MCF 10A (cell line): ENCODE results near the gene RHBDD3. TPM values are rescaled to one million over a fixed set of nuclear protein-coding genes. Genes with fewer than 3 reads are reported as not detected.

ENCODE experiments used
- BruUV-seq: library from RNA; stranded (reverse); fragments of 400-500 nt; replicated peaks from 2 replicates; lab custom pipeline; 2021; lab: Mats Ljungman, UMichigan
- CTCF ChIA-PET: fragments of 300-600 bp; sonication (Branson Sonifier 250); formaldehyde crosslinking; extraction: SDS; loops from one replicate; lab custom pipeline; 2021; ENCODE audit warnings: antibody characterized with exemption, inconsistent platforms; lab: Yijun Ruan, JAX
- POLR2A ChIA-PET: fragments of 300-600, 350-650 bp; sonication (Branson Sonifier 250); formaldehyde crosslinking; extraction: SDS; loops from one replicate; lab custom pipeline; 2020; ENCODE audit warnings: antibody characterized with exemption, inconsistent platforms; lab: Yijun Ruan, JAX
- DNase-seq: peaks from one replicate; pipeline ENCODE4 v3.0.0-alpha.2; 2018; ENCODE audit not compliant: unreplicated experiment
- H3K27ac Mint-ChIP-seq: one replicate; pipeline ENCODE4 v1.8.0; 2022; ENCODE audit warnings: mild to moderate bottlenecking, low read depth, mixed read lengths; ENCODE audit not compliant: unreplicated experiment
- H3K27me3 Mint-ChIP-seq: one replicate; pipeline ENCODE4 v1.8.0; 2022; ENCODE audit warnings: mixed read lengths; ENCODE audit not compliant: insufficient read depth, unreplicated experiment
- H3K36me3 Mint-ChIP-seq: one replicate; pipeline ENCODE4 v1.8.0; 2022; ENCODE audit warnings: mild to moderate bottlenecking, moderate library complexity, mixed read lengths; ENCODE audit not compliant: insufficient read depth, unreplicated experiment
- H3K4me1 Mint-ChIP-seq: one replicate; pipeline ENCODE4 v1.8.0; 2022; ENCODE audit warnings: mixed read lengths; ENCODE audit not compliant: insufficient read depth, unreplicated experiment
- H3K4me3 Mint-ChIP-seq: one replicate; pipeline ENCODE4 v1.8.0; 2022; ENCODE audit warnings: mild to moderate bottlenecking, moderate library complexity, mixed read lengths; ENCODE audit not compliant: unreplicated experiment
- H3K9me3 Mint-ChIP-seq: one replicate; pipeline ENCODE4 v1.8.0; 2022; ENCODE audit warnings: mixed read lengths; ENCODE audit not compliant: unreplicated experiment
- CTCF ChIP-seq: fragments of 200-600 bp; IDR thresholded peaks from one replicate; pipeline ENCODE4 v1.8.0; 2022; ENCODE audit warnings: antibody characterized with exemption, mild to moderate bottlenecking; ENCODE audit not compliant: unreplicated experiment
- intact Hi-C: fragments of 100-400 bp; cut with micrococcal nuclease; formaldehyde crosslinking; loops from 2 replicates; pipeline ENCODE4 v1.14.1; 2022
- total RNA-seq: library from RNA; stranded (reverse); gene quantifications from 2 replicates; pipeline ENCODE4 v1.2.3, GENCODE V29; 2022

The RHBDD3 gene
- total RNA-seq, 1 experiment from 2014 or later, result 32.5 TPM

- ChIA-PET CTCF (no interaction called here), POLR2A (interaction anchor here (0.5 to 1.3 kb wide), 10 partner anchors 10 to 641 kb away, joined by 3 to 5 read pairs (median 4); partner anchors contain the start of gene GAS2L1)
- intact Hi-C loops, result no loop called here
- H3K9me3 Mint-ChIP-seq, result no peaks in the 10 kb centered on the region
- no TSS peak for BruUV-seq
- DNase-seq, result peak; percentile 18
- H3K4me1 Mint-ChIP-seq, result peaks cover 39% of the 10 kb centered on the region
- no peak for TF ChIP-seq CTCF
- H3K27ac Mint-ChIP-seq, result peak overlapping the region; percentile 99
- H3K36me3 Mint-ChIP-seq, result peaks cover 66% of the 10 kb centered on the region
- peak overlapping the region; percentile 88 for H3K4me3 Mint-ChIP-seq
- H3K27me3 Mint-ChIP-seq, result no peaks in the 10 kb centered on the region
Observed at GRCh38 chr22:29269731-29270474, 2.1 kb upstream of the RHBDD3 start.

- TF ChIP-seq CTCF, result no peak
- no peak for DNase-seq
- peaks cover 39% of the 10 kb centered on the region for H3K4me1 Mint-ChIP-seq
- H3K36me3 Mint-ChIP-seq, result peaks cover 65% of the 10 kb centered on the region
- peak overlapping the region; percentile 88 for H3K4me3 Mint-ChIP-seq
- ChIA-PET CTCF (no interaction called here), POLR2A (interaction anchor here (1.2 to 1.4 kb wide), 2 partner anchors 15 to 37 kb away, joined by 3 to 7 read pairs; partner anchors contain the start of gene GAS2L1)
- H3K27ac Mint-ChIP-seq, result peak overlapping the region; percentile 99
- intact Hi-C loops, result no loop called here
- H3K9me3 Mint-ChIP-seq, result no peaks in the 10 kb centered on the region
- no peaks in the 10 kb centered on the region for H3K27me3 Mint-ChIP-seq
- TSS peak; percentile 29 for BruUV-seq
Observed at GRCh38 chr22:29269230-29269604, 1.4 kb upstream of the RHBDD3 start.

- Mint-ChIP-seq H3K4me1 (peaks cover 39% of the 10 kb centered on the region), H3K36me3 (peaks cover 60% of the 10 kb centered on the region), H3K27me3 (no peaks in the 10 kb centered on the region), H3K9me3 (no peaks in the 10 kb centered on the region), H3K27ac (peak overlapping the region; percentile 99), H3K4me3 (peak overlapping the region; percentile 88)
- ChIA-PET POLR2A (interaction anchor here (0.5 to 1.4 kb wide), 6 partner anchors 8 to 1349 kb away, joined by 3 to 7 read pairs (median 4); partner anchors contain the start of genes GAS2L1, PITPNB and XBP1), CTCF (interaction anchor here (0.9 kb wide), 1 partner anchor 15 kb away, joined by 3 read pairs; no protein-coding TSS in a partner anchor)
- DNase-seq, result peak; percentile 48
- intact Hi-C loops, result no loop called here
- no TSS peak for BruUV-seq
- TF ChIP-seq CTCF, result no peak
Observed at GRCh38 chr22:29268511-29269229, 889 bp upstream of the RHBDD3 start.

DNA sequence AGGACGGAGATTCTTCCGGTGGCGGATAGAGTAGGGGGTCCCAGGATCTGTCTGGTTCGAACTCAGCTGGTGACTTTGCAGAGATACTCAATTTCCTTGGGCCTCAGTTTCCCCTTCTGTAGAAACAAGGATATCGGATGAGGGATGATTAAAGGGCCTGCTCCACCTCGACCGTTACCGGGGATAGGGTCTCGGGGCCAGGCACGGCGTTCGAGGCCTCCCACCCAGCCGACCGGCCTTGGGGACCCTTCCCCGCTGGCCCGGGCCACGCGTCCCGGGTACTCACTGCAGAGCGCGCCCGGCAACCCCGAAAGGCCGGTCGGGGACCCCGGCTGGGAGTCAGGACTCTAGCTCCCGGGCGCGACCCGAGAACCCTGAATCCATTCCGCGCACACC is 321 bp downstream of the RHBDD3 start:
- POLR2A ChIA-PET, result interaction anchor here (0.6 to 1.5 kb wide), 5 partner anchors 22 to 1853 kb away, joined by 3 to 5 read pairs (median 4); no protein-coding TSS in a partner anchor
- intact Hi-C loops, result no loop called here
- Mint-ChIP-seq H3K27me3 (no peaks in the 10 kb centered on the region), H3K36me3 (peaks cover 49% of the 10 kb centered on the region), H3K27ac (peak overlapping the region; percentile 99), H3K4me3 (peak overlapping the region; percentile 88), H3K9me3 (no peaks in the 10 kb centered on the region), H3K4me1 (peaks cover 29% of the 10 kb centered on the region)
- no peak for DNase-seq
- no peak for TF ChIP-seq CTCF
- TSS peak; percentile 54 for BruUV-seq
- CTCF ChIA-PET, result interaction anchor here (0.6 to 1.5 kb wide), 3 partner anchors 19 to 422 kb away, joined by 3 to 13 read pairs (median 5); no protein-coding TSS in a partner anchor
